Esophagus squamous epithelium (tissue), 5 donors: Measurements from ENCODE around the gene SECTM1. TPM values are rescaled to one million over a fixed set of nuclear protein-coding genes. Genes with fewer than 3 reads are reported as not detected.

Source experiments
- DNase-seq: peaks from one replicate; lab custom pipeline; 2025; lab: John Stamatoyannopoulos, UW
- H3K27ac ChIP-seq, 4 donors: fragments of 200-600 bp; sonication (generic); one replicate each; pipeline ENCODE4 v1.5.1; 2016 to 2019; ENCODE audit warnings: mild to moderate bottlenecking in 1 of 4
- H3K27me3 ChIP-seq, 4 donors: fragments of 200-600 bp; sonication (generic); 1 replicate in 3 of 4; 2 replicates in 1 of 4; pipeline versions ENCODE4 v1.5.1 to v1.6.0; 2017 to 2021; ENCODE audit warnings: antibody characterized with exemption in 1 of 4
- H3K36me3 ChIP-seq, 3 donors: fragments of 200-600 bp; sonication (generic); one replicate each; pipeline ENCODE4 v1.5.1; 2016 to 2019
- H3K4me1 ChIP-seq, 3 donors: fragments of 200-600 bp; sonication (generic); one replicate each; pipeline ENCODE4 v1.5.1; 2017 to 2019
- H3K4me3 ChIP-seq, 4 donors: fragments of 200-600 bp; sonication (generic); 1 replicate in 3 of 4; 2 replicates in 1 of 4; pipeline ENCODE4 v1.5.1; 2016 to 2019; ENCODE audit warnings: mild to moderate bottlenecking in 2 of 4, moderate library complexity in 1 of 4
- H3K9me3 ChIP-seq, 3 donors: fragments of 200-600 bp; sonication (generic); one replicate each; pipeline ENCODE4 v1.5.1; 2016 to 2019
- CTCF ChIP-seq, 6 experiments: fragments of 450-650 bp in 4 of 6; fragments of 200-600 bp in 2 of 6; sonication (generic) in 2 of 6; IDR thresholded peaks; one replicate each; pipeline ENCODE4 v1.5.1; 2016 to 2019; ENCODE audit warnings: antibody characterized with exemption in 6 of 6, mild to moderate bottlenecking in 4 of 6, moderate library complexity in 4 of 6
- POLR2A ChIP-seq, 4 donors: fragments of 450-650 bp; IDR thresholded peaks; one replicate each; pipeline ENCODE4 v1.6.1; 2017; ENCODE audit warnings: antibody characterized with exemption in 4 of 4, mild to moderate bottlenecking in 4 of 4, moderate library complexity in 3 of 4
- WGBS, 2 donors: methylation state at CpG; one replicate each; pipeline ENCODE4 v1.1.5; 2018; 5-methylcytosine and 5-hydroxymethylcytosine counted together
- intact Hi-C: fragments of 100-400 bp; cut with DNase I; formaldehyde crosslinking; loops from one replicate; pipeline ENCODE4 v1.15.0; 2022
- total RNA-seq, 4 donors: library from RNA; depleted of rRNA; stranded (reverse); fragments of >200 nt; gene quantifications; one replicate each; pipeline ENCODE4 v1.1.0, GENCODE V29; 2016
- donor health status: DM: yes; HTN: yes; CAD: no.

The SECTM1 gene
- total RNA-seq, 4 donors from 2014 or later = 4.3 to 19.5 (median 6.5) TPM

- H3K4me3 ChIP-seq = no peak overlapping the region
- no peak for TF ChIP-seq POLR2A (IDR thresholded peaks at IDR 0.05)
- no peak for TF ChIP-seq CTCF (IDR thresholded peaks at IDR 0.05)
- intact Hi-C loops = no loop called here
- WGBS, 2 donors = 73 to 83% methylated on average over 11 to 13 of the region's 24 CpGs
- peaks cover 4 to 5% (median 4%) of the 10 kb centered on the region in 3 donors for H3K4me1 ChIP-seq
- no peaks in the 10 kb centered on the region for H3K36me3 ChIP-seq
- H3K27ac ChIP-seq = no peak overlapping the region
- no peaks in the 10 kb centered on the region for H3K9me3 ChIP-seq
- H3K27me3 ChIP-seq = peaks cover 0 to 37% (median 0%) of the 10 kb centered on the region in 4 donors
- no peak for DNase-seq
These were observed 10.8 kb upstream of the SECTM1 start for GRCh38 chr17:82344175-82344907.

- Histone ChIP-seq H3K9me3 (no peaks in the 10 kb centered on the region), H3K36me3 (no peaks in the 10 kb centered on the region), H3K4me1 (peaks cover 10 to 13% (median 11%) of the 10 kb centered on the region in 3 donors), H3K27ac (no peak overlapping the region), H3K27me3 (peaks cover 0 to 32% (median 0%) of the 10 kb centered on the region in 4 donors), H3K4me3 (no peak overlapping the region)
- intact Hi-C loops = no loop called here
- TF ChIP-seq CTCF (IDR thresholded peaks at IDR 0.05) (no peak), POLR2A (IDR thresholded peaks at IDR 0.05) (no peak)
- WGBS, 2 donors = 88 to 91% methylated on average over 5 of the region's 5 CpGs
- no peak for DNase-seq
These were observed 10.0 kb upstream of the SECTM1 start for GRCh38 chr17:82343560-82343959.

- Histone ChIP-seq H3K4me1 (peaks cover 10 to 19% (median 13%) of the 10 kb centered on the region in 3 donors), H3K36me3 (no peaks in the 10 kb centered on the region), H3K27me3 (peaks cover 0 to 23% (median 0%) of the 10 kb centered on the region in 4 donors), H3K4me3 (no peak overlapping the region), H3K27ac (no peak overlapping the region), H3K9me3 (no peaks in the 10 kb centered on the region)
- intact Hi-C loops = no loop called here
- WGBS, 2 donors = 76 to 84% methylated on average over 24 to 25 of the region's 28 CpGs
- TF ChIP-seq POLR2A (IDR thresholded peaks at IDR 0.05) = no peak
- no peak for TF ChIP-seq CTCF (IDR thresholded peaks at IDR 0.05)
- DNase-seq = no peak
These were observed 9.0 kb upstream of the SECTM1 start for GRCh38 chr17:82342361-82343079.

- DNase-seq = no peak
- H3K27ac ChIP-seq = peak overlapping the region; percentile 59 to 81 (median 72)
- H3K4me1 ChIP-seq = peaks cover 15 to 39% (median 31%) of the 10 kb centered on the region in 3 donors
- 59 to 80% methylated on average over 1 to 6 of the region's 10 CpGs for WGBS, 2 donors
- peaks cover 0 to 29% (median 0%) of the 10 kb centered on the region in 4 donors for H3K27me3 ChIP-seq
- no peaks in the 10 kb centered on the region for H3K36me3 ChIP-seq
- TF ChIP-seq POLR2A (IDR thresholded peaks at IDR 0.05) (no peak), CTCF (IDR thresholded peaks at IDR 0.05) (no peak)
- H3K4me3 ChIP-seq = peak overlapping the region; percentile 4 to 59 (median 34)
- intact Hi-C loops = no loop called here
- H3K9me3 ChIP-seq = no peaks in the 10 kb centered on the region
These were observed 6.3 kb upstream of the SECTM1 start for GRCh38 chr17:82339634-82340580.
